GM19328 (cell line): ENCODE data around the gene CADM2.
"Not testable (repeated sequence)": the region's sequence is repeated elsewhere in the genome, so short reads cannot be mapped to it uniquely, and the experiment has no call there.

Source experiments
- ATAC-seq: cut with Tn5 transposase; IDR thresholded peaks from one replicate; pipeline ENCODE4 v1.9.1; 2021; ENCODE audit warnings: mild to moderate bottlenecking, moderate library complexity; ENCODE audit not compliant: unreplicated experiment

The CADM2 gene

GRCh38 chr3:85881833-85882393, 923.1 kb downstream of the CADM2 start:
- no peak for ATAC-seq

- no peak for ATAC-seq
Observed at GRCh38 chr3:85890043-85890555, 931.3 kb downstream of the CADM2 start.

GRCh38 chr3:85903434-85903833, 944.6 kb downstream of the CADM2 start:
- ATAC-seq = no peak

GRCh38 chr3:85912980-85913379, 954.2 kb downstream of the CADM2 start:
- ATAC-seq = no peak

GRCh38 chr3:85922374-85922773, 963.6 kb downstream of the CADM2 start:
- no peak for ATAC-seq

- no peak for ATAC-seq
Observed at GRCh38 chr3:85930718-85931117, 971.9 kb downstream of the CADM2 start.

GRCh38 chr3:85933326-85933725, 974.5 kb downstream of the CADM2 start:
- ATAC-seq = no peak

GRCh38 chr3:85935171-85935570, 976.4 kb downstream of the CADM2 start:
- ATAC-seq = no peak

GRCh38 chr3:85939074-85939482, 980.3 kb downstream of the CADM2 start:
- no peak for ATAC-seq

- ATAC-seq = no peak
Observed at GRCh38 chr3:85950435-85950834, 991.6 kb downstream of the CADM2 start.

GRCh38 chr3:85960793-85961192, 1002.0 kb downstream of the CADM2 start:
- no peak for ATAC-seq

- no peak for ATAC-seq
Observed at GRCh38 chr3:85977615-85978338, 1019.0 kb downstream of the CADM2 start.

- ATAC-seq = no peak
Observed at GRCh38 chr3:85979034-85979433, 1020.2 kb downstream of the CADM2 start.

- not testable (repeated sequence) for ATAC-seq
Observed at GRCh38 chr3:85989581-85989980, 1030.8 kb downstream of the CADM2 start.

- no peak for ATAC-seq
Observed at GRCh38 chr3:86029590-86029989, 1070.8 kb downstream of the CADM2 start.

- ATAC-seq = no peak
Observed at GRCh38 chr3:86037916-86038315, 1079.1 kb downstream of the CADM2 start.

- ATAC-seq = no peak
Observed at GRCh38 chr3:86046436-86047136, 1087.8 kb downstream of the CADM2 start.

- no peak for ATAC-seq
Observed at GRCh38 chr3:86047161-86047560, 1088.4 kb downstream of the CADM2 start.

GRCh38 chr3:86051058-86051457, 1092.3 kb downstream of the CADM2 start:
- ATAC-seq = no peak

GRCh38 chr3:86056032-86056431, 1097.2 kb downstream of the CADM2 start:
- no peak for ATAC-seq

GRCh38 chr3:86056962-86057361, 1098.2 kb downstream of the CADM2 start:
- ATAC-seq = no peak

- ATAC-seq = no peak
Observed at GRCh38 chr3:86073799-86074198, 1115.0 kb downstream of the CADM2 start.
